Sigmoid colon (tissue), 4 donors: ENCODE measurements around the gene UBQLN3.

Experiments
- CTCF ChIP-seq, 4 experiments: fragments of 450-650 bp in 3 of 4; fragments of 200-600 bp in 1 of 4; IDR thresholded peaks; one replicate each; pipeline ENCODE4 v1.5.1; 2016 to 2019; ENCODE audit warnings: antibody characterized with exemption in 4 of 4, mild to moderate bottlenecking in 3 of 4, moderate library complexity in 2 of 4
- EP300 ChIP-seq, 4 donors: sonication (generic); formaldehyde crosslinking; IDR thresholded peaks; one replicate each; pipeline ENCODE4 v1.6.1; 2017; ENCODE audit warnings: antibody characterized with exemption in 4 of 4
- POLR2A ChIP-seq, 2 donors: fragments of 450-650 bp; IDR thresholded peaks; one replicate each; pipeline ENCODE4 v1.6.1; 2016; ENCODE audit warnings: antibody characterized with exemption in 2 of 2, mild to moderate bottlenecking in 2 of 2, moderate library complexity in 2 of 2
- POLR2AphosphoS5 ChIP-seq, 4 donors: sonication (generic); formaldehyde crosslinking; IDR thresholded peaks; one replicate each; pipeline ENCODE4 v1.6.1; 2017; ENCODE audit warnings: antibody characterized with exemption in 4 of 4

GRCh38 chr11:5500393-5500801 lies 9.4 kb downstream of the UBQLN3 start:
- no peak for TF ChIP-seq POLR2A (IDR thresholded peaks at IDR 0.05)
- no peak for TF ChIP-seq CTCF (IDR thresholded peaks at IDR 0.05)
- TF ChIP-seq EP300 (IDR thresholded peaks at IDR 0.05), result no peak
- no peak for TF ChIP-seq POLR2AphosphoS5 (IDR thresholded peaks at IDR 0.05)
